ENCODE results near the gene TOX3. TPM values are rescaled to one million over a fixed set of nuclear protein-coding genes. Genes with fewer than 3 reads are reported as not detected.

The TOX3 gene
- not detected in 2 replicates for total RNA-seq

DNA sequence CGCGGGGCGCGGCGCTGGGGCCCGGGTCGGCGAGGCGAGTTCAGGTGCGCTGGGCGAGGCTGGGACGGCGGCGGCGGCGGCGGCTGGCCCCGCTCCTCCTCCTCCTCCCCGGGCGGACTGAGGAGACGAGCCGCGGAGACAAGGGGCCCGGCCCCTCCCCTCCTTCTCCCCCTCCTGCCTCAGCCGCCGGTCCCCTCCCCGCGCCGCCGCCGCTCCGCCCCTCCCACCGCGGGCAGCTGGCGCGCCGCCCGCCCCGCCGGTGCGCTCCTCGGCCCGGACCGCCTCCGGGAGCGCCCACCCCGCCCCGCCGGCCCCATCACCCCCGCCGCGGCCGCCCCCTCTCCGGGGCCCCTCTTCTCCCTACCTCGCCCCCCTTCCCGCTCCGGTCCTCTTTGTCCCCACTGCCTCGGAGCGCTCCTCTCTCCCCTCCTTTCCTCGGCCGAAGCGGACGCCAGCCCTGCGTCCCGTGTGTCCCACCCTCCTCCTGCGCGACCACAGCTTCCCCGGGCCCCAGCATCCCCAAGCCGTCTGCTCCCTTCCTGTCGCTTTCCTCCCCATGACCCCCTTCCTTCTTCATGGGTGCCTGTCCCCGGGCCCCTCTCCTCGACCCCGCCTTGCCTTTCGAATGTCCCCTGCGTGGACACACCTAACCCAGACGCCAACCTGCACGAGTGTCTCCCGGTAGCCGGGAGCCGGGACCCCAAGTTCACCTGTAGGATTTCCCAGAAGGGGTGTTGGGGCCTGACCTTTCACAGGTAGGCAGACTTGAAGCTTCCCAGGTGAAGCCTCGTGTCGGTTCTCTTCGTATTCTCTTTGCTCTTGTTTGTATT lies at the start of gene TOX3:
Gene TOX3 (minus strand): TSS at position 140 of the 830 bp plus-strand sequence. CDS start 420 bp downstream, outside the sequence.
- DNase-seq (ENCODE audit: low read depth, low spot score) = no peak

- DNase-seq (ENCODE audit: low read depth, low spot score) = no peak
Observed at GRCh38 chr16:52592778-52593177, 45.8 kb upstream of the TOX3 start.

GRCh38 chr16:52591934-52592592 lies 45.1 kb upstream of the TOX3 start:
- no peak for DNase-seq (ENCODE audit: low read depth, low spot score)

- DNase-seq (ENCODE audit: low read depth, low spot score) = no peak
Observed at GRCh38 chr16:52591471-52591870, 44.5 kb upstream of the TOX3 start.

DNA sequence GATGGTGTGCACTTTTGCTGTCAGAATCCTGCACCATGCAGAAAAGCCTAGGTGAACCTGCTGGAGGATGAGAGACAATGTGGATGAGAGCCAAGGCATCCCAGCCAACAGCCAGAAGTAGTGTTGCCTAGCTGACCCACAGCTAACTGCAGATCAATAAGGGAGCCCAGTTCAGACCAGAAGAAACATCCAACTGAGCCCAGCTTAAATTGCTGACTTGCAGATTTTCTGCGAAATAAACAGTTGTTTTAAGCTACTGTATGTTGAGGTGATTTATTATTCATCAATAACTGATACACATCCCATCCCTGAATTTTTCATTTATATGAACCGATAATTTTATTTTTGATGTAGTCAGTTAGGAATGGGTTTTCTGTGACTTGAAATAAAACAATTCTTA lies 39.2 kb upstream of the TOX3 start:
- no peak for DNase-seq (ENCODE audit: low read depth, low spot score)

DNA sequence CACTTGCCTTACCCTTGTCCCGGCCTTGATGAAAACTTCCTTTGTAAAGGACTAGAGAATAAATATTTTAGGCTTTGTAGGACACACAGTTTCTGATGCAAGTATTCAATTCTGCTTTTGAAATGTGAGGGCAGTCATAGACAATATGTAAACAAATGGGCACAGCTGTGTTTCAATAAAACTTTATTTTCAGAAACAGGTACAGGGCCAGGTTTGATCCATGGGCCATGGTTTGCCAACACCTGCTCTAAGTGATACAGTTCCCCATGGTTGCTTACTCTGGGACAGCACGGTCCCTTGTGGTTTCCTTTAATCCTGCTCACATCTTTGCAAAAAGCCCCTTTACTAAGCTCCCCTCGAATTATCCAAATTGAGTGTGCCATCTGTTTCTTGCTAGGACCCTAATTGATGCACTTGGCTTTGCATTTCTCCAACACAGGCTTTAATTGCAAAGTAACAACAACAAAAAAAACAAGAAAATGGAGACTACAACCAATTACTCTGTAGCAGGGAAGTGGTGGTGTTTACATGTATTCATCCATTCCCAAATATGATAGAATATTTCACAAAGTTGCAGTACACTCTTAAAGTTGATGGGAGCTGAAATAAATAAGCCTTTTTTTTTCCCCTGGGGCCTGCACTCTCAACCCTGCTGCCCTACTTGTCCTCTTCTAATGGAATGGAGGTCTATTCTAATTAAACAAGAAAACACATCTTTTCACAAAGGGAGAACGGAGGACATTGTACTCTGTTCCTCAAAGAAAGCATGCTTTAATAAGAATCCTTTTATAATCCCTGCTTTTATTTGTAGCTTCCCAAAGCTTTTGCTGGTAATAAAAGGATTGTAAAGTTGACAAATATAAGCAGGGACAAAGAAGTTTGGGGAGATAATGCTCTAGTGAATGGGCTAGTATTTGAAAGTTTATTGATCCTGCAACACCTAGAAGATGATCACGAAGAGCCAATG lies 37.7 kb upstream of the TOX3 start:
- no peak for DNase-seq (ENCODE audit: low read depth, low spot score)

- DNase-seq (ENCODE audit: low read depth, low spot score) = no peak
Observed at GRCh38 chr16:52581530-52581929, 34.6 kb upstream of the TOX3 start.

- no peak for DNase-seq (ENCODE audit: low read depth, low spot score)
Observed at GRCh38 chr16:52580488-52580887, 33.5 kb upstream of the TOX3 start.

DNA sequence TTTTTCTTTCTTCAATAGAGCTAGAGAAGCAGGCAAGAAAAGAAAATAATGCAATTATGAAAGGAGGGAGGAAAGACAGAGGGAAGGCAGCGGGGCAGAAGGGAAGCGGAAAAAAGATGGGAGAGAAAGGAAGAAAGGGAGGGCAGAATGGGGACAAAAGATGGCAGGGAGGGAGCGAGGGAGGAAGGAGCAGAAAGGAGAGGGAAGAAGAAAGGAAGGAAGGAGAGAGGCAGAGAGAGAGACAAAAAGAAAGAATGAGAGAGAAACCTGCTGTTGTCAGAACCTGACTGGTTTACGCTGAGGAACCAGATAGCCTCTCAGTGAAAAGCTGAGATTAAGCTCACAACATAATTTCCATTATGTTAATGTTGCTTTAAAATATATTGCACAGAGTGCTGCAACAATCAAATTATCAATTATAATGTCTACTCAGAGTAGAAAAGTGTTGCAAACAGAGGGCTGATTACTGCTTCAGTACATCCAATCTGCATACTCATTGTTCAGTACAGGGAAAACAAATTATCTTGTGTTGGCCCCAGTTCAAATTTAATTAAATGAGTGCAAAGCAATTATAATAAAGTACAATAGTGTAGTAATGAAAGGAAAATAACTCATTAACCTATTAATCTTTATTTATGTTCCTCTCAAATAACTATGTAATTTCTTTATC lies 32.0 kb upstream of the TOX3 start:
- DNase-seq (ENCODE audit: low read depth, low spot score) = no peak

DNA sequence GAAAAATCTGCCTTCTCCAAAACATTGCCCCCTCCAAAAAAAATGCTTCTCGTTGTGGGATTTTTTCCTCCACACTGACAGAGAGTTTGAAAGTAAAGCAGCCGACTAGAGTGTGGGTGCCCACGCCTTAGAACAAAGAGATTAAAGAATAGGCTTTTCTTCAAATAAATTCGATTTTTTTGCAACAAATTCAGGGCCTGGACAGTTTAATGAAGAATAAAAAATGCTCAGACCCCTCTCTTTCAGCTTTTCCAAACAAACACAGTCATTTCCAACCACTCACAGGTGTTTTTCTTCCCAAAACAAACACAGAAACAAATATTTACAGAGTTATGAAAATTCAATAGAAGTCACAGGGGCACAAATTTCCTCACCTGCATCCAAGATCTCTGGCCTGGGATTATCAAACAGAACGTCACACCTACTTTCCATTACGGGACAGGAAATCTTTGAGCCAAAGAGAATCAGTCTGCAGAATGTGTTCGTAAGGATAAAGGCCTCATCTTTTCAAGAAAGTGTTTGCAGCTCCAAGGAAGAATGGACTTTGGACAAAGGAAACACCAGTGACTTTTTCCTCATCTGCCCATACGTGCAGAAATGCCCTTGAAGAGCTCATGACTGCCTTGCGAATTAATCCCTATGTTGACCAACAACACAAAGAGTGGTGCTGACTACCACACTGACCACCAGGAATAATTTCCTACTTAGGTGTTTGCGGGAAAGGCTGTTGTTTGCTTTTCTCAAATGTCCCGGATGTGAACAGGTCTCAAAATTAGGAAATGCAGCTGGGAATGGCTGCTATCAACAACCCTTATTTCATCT lies 31.3 kb upstream of the TOX3 start:
- DNase-seq (ENCODE audit: low read depth, low spot score) = no peak

GRCh38 chr16:52577130-52577706 lies 30.3 kb upstream of the TOX3 start:
- DNase-seq (ENCODE audit: low read depth, low spot score) = no peak

- no peak for DNase-seq (ENCODE audit: low read depth, low spot score)
Observed at GRCh38 chr16:52573365-52574299, 26.7 kb upstream of the TOX3 start.

- DNase-seq (ENCODE audit: low read depth, low spot score) = no peak
Observed at GRCh38 chr16:52572656-52573055, 25.7 kb upstream of the TOX3 start.

- DNase-seq (ENCODE audit: low read depth, low spot score) = no peak
Observed at GRCh38 chr16:52570495-52571091, 23.6 kb upstream of the TOX3 start.

DNA sequence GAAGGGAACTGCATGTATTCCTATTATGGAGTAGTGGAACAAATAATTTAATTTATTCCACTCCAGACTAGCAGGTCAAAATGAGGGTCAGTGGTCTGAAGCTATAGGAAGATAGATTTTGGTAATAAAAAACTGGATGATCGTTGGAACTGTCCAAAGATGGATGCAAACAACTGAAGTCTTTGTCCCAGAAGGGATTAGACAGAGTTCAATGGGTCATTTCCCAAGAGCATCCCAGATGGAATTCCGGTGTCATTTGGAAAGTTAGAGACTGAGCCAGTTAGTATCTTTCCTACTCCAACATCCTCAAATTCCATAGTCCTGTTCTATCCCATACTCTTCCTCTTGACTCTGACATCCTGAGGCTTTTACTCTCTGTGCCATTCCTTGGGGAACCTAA lies 22.8 kb upstream of the TOX3 start:
- DNase-seq (ENCODE audit: low read depth, low spot score) = no peak

- no peak for DNase-seq (ENCODE audit: low read depth, low spot score)
Observed at GRCh38 chr16:52568983-52569690, 22.2 kb upstream of the TOX3 start.

DNA sequence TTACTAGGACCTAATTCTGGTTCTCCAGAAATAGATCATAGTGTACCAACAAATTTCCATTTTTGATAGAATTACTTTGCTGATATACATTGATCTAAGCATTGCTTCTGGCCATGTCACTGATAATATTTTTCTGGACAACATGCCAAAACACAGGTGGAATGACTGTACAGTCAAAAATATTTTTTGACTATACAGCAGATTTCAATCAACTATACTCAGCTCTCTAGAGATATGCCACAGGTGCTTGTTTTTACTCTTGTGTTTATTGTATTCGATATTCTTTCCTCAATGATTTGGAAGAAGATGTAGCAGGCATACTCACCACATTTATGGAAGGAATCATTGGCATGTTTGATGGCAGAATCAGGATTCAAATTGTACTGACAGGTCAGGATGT lies 21.6 kb upstream of the TOX3 start:
- no peak for DNase-seq (ENCODE audit: low read depth, low spot score)

DNA sequence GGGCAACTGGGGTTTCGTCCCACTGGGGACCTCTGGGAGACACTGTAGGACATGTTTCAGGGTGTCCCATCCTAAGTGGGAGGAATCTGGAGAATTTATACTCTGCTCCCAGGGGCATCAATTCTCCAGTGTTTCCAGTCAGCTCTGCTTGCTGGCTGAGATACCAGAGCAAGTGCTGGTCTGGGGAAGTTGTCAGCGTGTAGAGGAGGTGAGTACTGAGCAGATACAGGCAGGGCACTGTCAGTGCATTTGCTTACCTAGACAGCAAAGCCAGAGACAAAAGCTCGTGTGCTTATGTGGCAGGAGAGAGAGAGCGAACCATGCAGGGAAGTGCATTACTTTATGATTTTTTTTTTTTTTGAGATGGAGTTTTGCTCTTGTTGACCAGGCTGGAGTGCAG lies 20.2 kb upstream of the TOX3 start:
- no peak for DNase-seq (ENCODE audit: low read depth, low spot score)

Data from pulmonary artery endothelial cell (primary cell).